CD4-positive, alpha-beta T cell (primary cell): ENCODE measurements around the gene SHH. TPM values are rescaled to one million over a fixed set of nuclear protein-coding genes. Genes with fewer than 3 reads are reported as not detected.

Source experiments
- ATAC-seq: fragments of 200-7000 bp; cut with Tn5 transposase; one replicate; pipeline ENCODE4 v1.10.0; 2022; ENCODE audit warnings: mild to moderate bottlenecking; ENCODE audit not compliant: poor library complexity
- CTCF ChIA-PET: fragments of 350-600 bp; sonication (Branson Sonifier 250); formaldehyde crosslinking; loops from one replicate; lab custom pipeline; 2021; ENCODE audit warnings: antibody characterized with exemption, inconsistent platforms; lab: Charles Lee
- POLR2A ChIA-PET: fragments of 350-600 bp; sonication (Branson Sonifier 250); formaldehyde crosslinking; loops from one replicate; lab custom pipeline; 2021; ENCODE audit warnings: antibody characterized with exemption, inconsistent platforms; lab: Charles Lee
- DNase-seq, 14 experiments: peaks; one replicate each; pipeline ENCODE4 v3.0.0-alpha.2; 2013 to 2020; ENCODE audit warnings: mixed read lengths in 2 of 14
- H3K27ac ChIP-seq, 2 donors: one replicate each; pipeline versions ENCODE4 v1.5.1 to v1.7.0; 2013; ENCODE audit warnings: low read length in 2 of 2, low read depth in 1 of 2, mild to moderate bottlenecking in 1 of 2
- H3K27me3 ChIP-seq, 2 experiments: 1 replicate in 1 of 2; 2 replicates in 1 of 2; pipeline versions ENCODE4 v1.6.1 to v1.7.0; 2013; ENCODE audit warnings: low read length in 2 of 2, control low read depth in 1 of 2, mild to moderate bottlenecking in 1 of 2, moderate library complexity in 1 of 2; ENCODE audit not compliant: insufficient read depth in 2 of 2, control insufficient read depth in 1 of 2
- H3K36me3 ChIP-seq: one replicate; pipeline ENCODE4 v1.6.1; 2013; ENCODE audit warnings: low read length, control low read depth; ENCODE audit not compliant: insufficient read depth
- H3K4me1 ChIP-seq: one replicate; pipeline ENCODE4 v1.6.1; 2013; ENCODE audit warnings: low read length, control low read depth; ENCODE audit not compliant: insufficient read depth
- H3K4me3 ChIP-seq: one replicate; pipeline ENCODE4 v1.5.1; 2013; ENCODE audit warnings: mild to moderate bottlenecking, low read length, moderate library complexity
- H3K9me3 ChIP-seq, 2 experiments: 1 replicate in 1 of 2; 2 replicates in 1 of 2; pipeline versions ENCODE4 v1.6.1 to v1.7.0; 2013; ENCODE audit warnings: low read length in 2 of 2, mild to moderate bottlenecking in 2 of 2, control low read depth in 1 of 2, moderate library complexity in 1 of 2; ENCODE audit not compliant: control insufficient read depth in 1 of 2, insufficient read depth in 1 of 2
- H3K27ac Mint-ChIP-seq: one replicate; pipeline ENCODE4 v1.8.0; 2020; ENCODE audit warnings: mixed read lengths
- H3K27me3 Mint-ChIP-seq: one replicate; pipeline ENCODE4 v1.8.0; 2021; ENCODE audit warnings: mixed read lengths
- H3K36me3 Mint-ChIP-seq: one replicate; pipeline ENCODE4 v1.8.0; 2021; ENCODE audit warnings: low read depth, mixed read lengths
- H3K4me1 Mint-ChIP-seq: one replicate; pipeline ENCODE4 v1.8.0; 2021; ENCODE audit warnings: low read depth, mixed read lengths
- H3K4me3 Mint-ChIP-seq: one replicate; pipeline ENCODE4 v1.8.0; 2020; ENCODE audit warnings: mild to moderate bottlenecking, mixed read lengths
- H3K9me3 Mint-ChIP-seq: one replicate; pipeline ENCODE4 v1.8.0; 2020; ENCODE audit warnings: mixed read lengths
- CTCF ChIP-seq: fragments of 200-600 bp; IDR thresholded peaks from one replicate; pipeline ENCODE4 v1.8.0; 2022; ENCODE audit warnings: antibody characterized with exemption, mild to moderate bottlenecking
- intact Hi-C, 2 experiments: fragments of 100-400 bp; cut with DNase I in 1 of 2; cut with micrococcal nuclease in 1 of 2; formaldehyde crosslinking; loops; one replicate each; pipeline versions ENCODE4 v1.15.1 to v1.9.0; 2023 to 2025; cut with DNase I, micrococcal nuclease
- total RNA-seq, 174 experiments: library from RNA in 2 of 174; stranded (reverse) in 2 of 174; gene quantifications; one replicate each; pipeline ENCODE4 v1.2.3 and lab custom pipeline; 2021 to 2026

SHH gene
- total RNA-seq, 2 experiments from 2014 or later, result not detected

- POLR2A ChIA-PET, result no interaction called here
- intact Hi-C loops, result no loop called here
- Mint-ChIP-seq H3K4me3 (no peak overlapping the region), H3K9me3 (no peaks in the 10 kb centered on the region), H3K27ac (peak overlapping the region; percentile 4), H3K27me3 (no peaks in the 10 kb centered on the region), H3K36me3 (peaks cover 71% of the 10 kb centered on the region), H3K4me1 (peaks cover 91% of the 10 kb centered on the region)
- no peak for TF ChIP-seq CTCF
- H3K9me3 ChIP-seq, result no peaks in the 10 kb centered on the region
- ATAC-seq, result no peak
- no peak for DNase-seq
- peaks cover 20% of the 10 kb centered on the region for H3K4me1 ChIP-seq
- no peak overlapping the region for H3K27ac ChIP-seq
- H3K4me3 ChIP-seq, result no peak overlapping the region
- CTCF ChIA-PET, result no interaction called here
- no peaks in the 10 kb centered on the region for H3K27me3 ChIP-seq
- peaks cover 30% of the 10 kb centered on the region for H3K36me3 ChIP-seq
Observed at GRCh38 chr7:155751409-155751808, 60.9 kb downstream of the SHH start.

- no peak for DNase-seq
- no peak for TF ChIP-seq CTCF
- H3K4me1 ChIP-seq, result peaks cover 20% of the 10 kb centered on the region
- H3K4me1 Mint-ChIP-seq, result peaks cover 91% of the 10 kb centered on the region
- no peak for ATAC-seq
- no peak overlapping the region for H3K4me3 Mint-ChIP-seq
- H3K27ac Mint-ChIP-seq, result no peak overlapping the region
- no peaks in the 10 kb centered on the region for H3K9me3 ChIP-seq
- no peaks in the 10 kb centered on the region for H3K27me3 ChIP-seq
- H3K9me3 Mint-ChIP-seq, result no peaks in the 10 kb centered on the region
- intact Hi-C loops, result no loop called here
- H3K36me3 Mint-ChIP-seq, result peaks cover 75% of the 10 kb centered on the region
- H3K4me3 ChIP-seq, result no peak overlapping the region
- CTCF ChIA-PET, result no interaction called here
- no peak overlapping the region for H3K27ac ChIP-seq
- peaks cover 39% of the 10 kb centered on the region for H3K36me3 ChIP-seq
- H3K27me3 Mint-ChIP-seq, result no peaks in the 10 kb centered on the region
- POLR2A ChIA-PET, result no interaction called here
Observed at GRCh38 chr7:155750255-155751125, 61.8 kb downstream of the SHH start.

Other genes with a start within 250 kb of the SHH start
- 100 to 1,000 TPM; 178 to 184 TPM for gene RBM33, start 167.8 kb downstream of the SHH start, total RNA-seq